Mesodermal cell (in vitro differentiated cells): ENCODE data around the gene KRT14.
"Not testable (repeated sequence)": the region's sequence is repeated elsewhere in the genome, so short reads cannot be mapped to it uniquely, and the experiment has no call there.

Experiments
- H3K27ac ChIP-seq: 2 replicates; pipeline ENCODE4 v1.7.0; 2013; ENCODE audit warnings: mild to moderate bottlenecking, low read depth, low read length, moderate library complexity; ENCODE audit not compliant: severe bottlenecking
- H3K36me3 ChIP-seq: 2 replicates; pipeline ENCODE4 v1.7.1; 2013; ENCODE audit warnings: mild to moderate bottlenecking, low read length, moderate library complexity; ENCODE audit not compliant: control insufficient read depth, insufficient read depth
- H3K4me1 ChIP-seq: one replicate; pipeline ENCODE4 v1.7.1; 2013; ENCODE audit warnings: mild to moderate bottlenecking, low read length; ENCODE audit not compliant: insufficient read depth, control insufficient read depth, poor library complexity, severe bottlenecking
- H3K4me3 ChIP-seq: 2 replicates; pipeline ENCODE4 v1.7.0; 2013; ENCODE audit warnings: low read length, control low read depth, mild to moderate bottlenecking; ENCODE audit not compliant: insufficient read depth, poor library complexity, severe bottlenecking; ENCODE audit errors: extremely low read depth
- H3K9me3 ChIP-seq: 2 replicates; pipeline ENCODE4 v1.7.1; 2013; ENCODE audit warnings: mild to moderate bottlenecking, low read length, moderate library complexity; ENCODE audit not compliant: control insufficient read depth
- WGBS, 2 experiments: methylation state at CpG; one replicate each; pipeline ENCODE4 v1.1.5; 2013; ENCODE audit warnings: missing lambda C conversion rate in 2 of 2; ENCODE audit not compliant: insufficient coverage in 2 of 2; 5-methylcytosine and 5-hydroxymethylcytosine counted together

The KRT14 gene

GRCh38 chr17:41614767-41615166, 28.1 kb upstream of the KRT14 start:
- not testable (repeated sequence) for H3K9me3 ChIP-seq, H3K27ac ChIP-seq, H3K4me1 ChIP-seq, H3K36me3 ChIP-seq, H3K4me3 ChIP-seq
- WGBS, 2 experiments: 83 to 85% methylated on average over 6 to 7 of the region's 9 CpGs

- 84 to 96% methylated on average over 3 to 4 of the region's 5 CpGs for WGBS, 2 experiments
- Histone ChIP-seq H3K4me3 (no peak overlapping the region), H3K4me1 (no peaks in the 10 kb centered on the region), H3K27ac (no peak overlapping the region), H3K36me3 (no peaks in the 10 kb centered on the region), H3K9me3 (no peaks in the 10 kb centered on the region)
Measured at GRCh38 chr17:41614098-41614497, 27.4 kb upstream of the KRT14 start.

- WGBS, 2 experiments: 84 to 86% methylated on average over 7 to 11 of the region's 11 CpGs
- H3K36me3 ChIP-seq: no peaks in the 10 kb centered on the region
- no peak overlapping the region for H3K27ac ChIP-seq
- no peaks in the 10 kb centered on the region for H3K9me3 ChIP-seq
- H3K4me1 ChIP-seq: no peaks in the 10 kb centered on the region
- no peak overlapping the region for H3K4me3 ChIP-seq
Measured at GRCh38 chr17:41613277-41614082, 26.8 kb upstream of the KRT14 start.

GRCh38 chr17:41612376-41613160, 25.9 kb upstream of the KRT14 start, which contains the start of gene KRT16:
Gene KRT16, minus strand, starts transcription at chr17:41612767. Its CDS starts 79 bp downstream, at chr17:41612688.
- not testable (repeated sequence) for H3K4me3 ChIP-seq, H3K36me3 ChIP-seq, H3K9me3 ChIP-seq, H3K27ac ChIP-seq, H3K4me1 ChIP-seq
- WGBS, 2 experiments: 82 to 86% methylated on average over 21 to 26 of the region's 31 CpGs

GRCh38 chr17:41610965-41611640, 24.4 kb upstream of the KRT14 start:
- H3K4me1 ChIP-seq: no peaks in the 10 kb centered on the region
- peaks cover 9% of the 10 kb centered on the region for H3K9me3 ChIP-seq
- 94 to 96% methylated on average over 22 to 24 of the region's 25 CpGs for WGBS, 2 experiments
- H3K27ac ChIP-seq: no peak overlapping the region
- H3K4me3 ChIP-seq: no peak overlapping the region
- H3K36me3 ChIP-seq: no peaks in the 10 kb centered on the region

- H3K9me3 ChIP-seq, H3K4me3 ChIP-seq, H3K36me3 ChIP-seq, H3K27ac ChIP-seq, H3K4me1 ChIP-seq: not testable (repeated sequence)
- 24 to 28% methylated on average over 3 to 10 of the region's 10 CpGs for WGBS, 2 experiments
Measured at GRCh38 chr17:41610061-41610517, 23.4 kb upstream of the KRT14 start.

- H3K4me3 ChIP-seq, H3K36me3 ChIP-seq, H3K9me3 ChIP-seq, H3K4me1 ChIP-seq, H3K27ac ChIP-seq: not testable (repeated sequence)
- WGBS, 2 experiments: 64 to 67% methylated on average over 2 to 3 of the region's 4 CpGs
Measured at GRCh38 chr17:41606930-41607329, 20.2 kb upstream of the KRT14 start.

GRCh38 chr17:41602524-41602923, 15.8 kb upstream of the KRT14 start:
- Histone ChIP-seq H3K4me1 (no peaks in the 10 kb centered on the region), H3K4me3 (no peak overlapping the region), H3K9me3 (peaks cover 6% of the 10 kb centered on the region), H3K36me3 (no peaks in the 10 kb centered on the region), H3K27ac (no peak overlapping the region)
- WGBS, 2 experiments: 84% methylated on average over 2 of the region's 2 CpGs; no CpG with 5 or more reads in 1 of the 2 experiments

- Histone ChIP-seq H3K27ac (no peak overlapping the region), H3K4me3 (no peak overlapping the region), H3K36me3 (no peaks in the 10 kb centered on the region), H3K9me3 (no peaks in the 10 kb centered on the region), H3K4me1 (no peaks in the 10 kb centered on the region)
- 80 to 87% methylated on average over 2 to 3 of the region's 4 CpGs for WGBS, 2 experiments
Measured at GRCh38 chr17:41600318-41600717, 13.6 kb upstream of the KRT14 start.

GRCh38 chr17:41599680-41600079, 13.0 kb upstream of the KRT14 start:
- WGBS, 2 experiments: no CpG with 5 or more reads among the region's 1 CpG
- H3K27ac ChIP-seq: no peak overlapping the region

More at GRCh38 chr17:41599680-41600079, 13.0 kb upstream of the KRT14 start:
- Histone ChIP-seq H3K9me3 (no peaks in the 10 kb centered on the region), H3K4me1 (no peaks in the 10 kb centered on the region), H3K4me3 (no peak overlapping the region), H3K36me3 (no peaks in the 10 kb centered on the region)
